Trophoblast cell (in vitro differentiated cells and primary cell): Measurements from ENCODE around the gene ARSG.
"Not testable (repeated sequence)": the region's sequence is repeated elsewhere in the genome, so short reads cannot be mapped to it uniquely, and the experiment has no call there.

Experiments
- DNase-seq, 2 donors: peaks; one replicate each; pipeline ENCODE4 v3.0.0-alpha.2; 2016
- H2AFZ ChIP-seq: 2 replicates; pipeline ENCODE4 v1.6.1; 2013; ENCODE audit warnings: low read length, moderate library complexity, mild to moderate bottlenecking; ENCODE audit not compliant: insufficient read depth, poor library complexity
- H2AK5ac ChIP-seq: 2 replicates; pipeline ENCODE4 v1.6.1; 2013; ENCODE audit warnings: mild to moderate bottlenecking, low read length
- H2BK120ac ChIP-seq: 2 replicates; pipeline ENCODE4 v1.6.1; 2013; ENCODE audit warnings: low read length, mild to moderate bottlenecking, moderate library complexity; ENCODE audit not compliant: insufficient read depth, poor library complexity
- H2BK12ac ChIP-seq: 2 replicates; pipeline ENCODE4 v1.6.1; 2013; ENCODE audit warnings: mild to moderate bottlenecking, low read length, moderate library complexity
- H2BK5ac ChIP-seq: 2 replicates; pipeline ENCODE4 v1.6.1; 2013; ENCODE audit warnings: low read length, low read depth, moderate library complexity, mild to moderate bottlenecking; ENCODE audit not compliant: poor library complexity
- H3K14ac ChIP-seq: 2 replicates; pipeline ENCODE4 v1.6.1; 2013; ENCODE audit warnings: mild to moderate bottlenecking, low read length
- H3K18ac ChIP-seq: 2 replicates; pipeline ENCODE4 v1.6.1; 2013; ENCODE audit warnings: mild to moderate bottlenecking, low read length
- H3K23ac ChIP-seq: 2 replicates; pipeline ENCODE4 v1.6.1; 2013; ENCODE audit warnings: low read length
- H3K27ac ChIP-seq: 2 replicates; pipeline ENCODE4 v1.5.1; 2013; ENCODE audit warnings: low read depth, mild to moderate bottlenecking, inconsistent platforms, low read length, moderate library complexity
- H3K27me3 ChIP-seq: 2 replicates; pipeline ENCODE4 v1.6.1; 2013; ENCODE audit warnings: inconsistent platforms, mild to moderate bottlenecking, low read length, moderate library complexity; ENCODE audit not compliant: insufficient read depth
- H3K36me3 ChIP-seq, 2 experiments: 1 replicate in 1 of 2; 2 replicates in 1 of 2; pipeline ENCODE4 v1.6.1; 2013; ENCODE audit warnings: low read length in 2 of 2, mild to moderate bottlenecking in 2 of 2, moderate library complexity in 1 of 2; ENCODE audit not compliant: insufficient read depth in 2 of 2, control insufficient read depth in 1 of 2
- H3K4ac ChIP-seq: 2 replicates; pipeline ENCODE4 v1.6.1; 2013; ENCODE audit warnings: low read depth, mild to moderate bottlenecking, low read length, moderate library complexity
- H3K4me1 ChIP-seq, 2 experiments: 1 replicate in 1 of 2; 2 replicates in 1 of 2; pipeline ENCODE4 v1.6.1; 2013; ENCODE audit warnings: low read length in 2 of 2, mild to moderate bottlenecking in 2 of 2, moderate library complexity in 1 of 2; ENCODE audit not compliant: insufficient read depth in 2 of 2, control insufficient read depth in 1 of 2
- H3K4me2 ChIP-seq: 2 replicates; pipeline ENCODE4 v1.6.1; 2013; ENCODE audit warnings: inconsistent platforms, mild to moderate bottlenecking, low read length, moderate library complexity
- H3K4me3 ChIP-seq: 2 replicates; pipeline ENCODE4 v1.5.1; 2013; ENCODE audit warnings: mild to moderate bottlenecking, low read depth, low read length, inconsistent platforms
- H3K79me1 ChIP-seq: one replicate; pipeline ENCODE4 v1.6.1; 2013; ENCODE audit warnings: low read length
- H3K79me2 ChIP-seq: 2 replicates; pipeline ENCODE4 v1.6.1; 2013; ENCODE audit warnings: low read length, mild to moderate bottlenecking; ENCODE audit not compliant: control insufficient read depth, insufficient read depth, poor library complexity
- H3K9ac ChIP-seq: 2 replicates; pipeline ENCODE4 v1.6.1; 2013; ENCODE audit warnings: mild to moderate bottlenecking, low read length
- H3K9me3 ChIP-seq: 2 replicates; pipeline ENCODE4 v1.6.1; 2013; ENCODE audit warnings: low read depth, mild to moderate bottlenecking, control low read depth, inconsistent platforms, low read length; ENCODE audit not compliant: insufficient read depth
- H4K12ac ChIP-seq: 2 replicates; pipeline ENCODE4 v1.6.1; 2013; ENCODE audit warnings: low read depth, mild to moderate bottlenecking, low read length, moderate library complexity
- H4K8ac ChIP-seq: 2 replicates; pipeline ENCODE4 v1.6.1; 2013; ENCODE audit warnings: low read depth, mild to moderate bottlenecking, low read length, moderate library complexity
- H4K91ac ChIP-seq: one replicate; pipeline ENCODE4 v1.6.1; 2013; ENCODE audit warnings: low read depth, mild to moderate bottlenecking, low read length, moderate library complexity
- WGBS: extraction: QIAGEN DNeasy Blood & Tissue Kit; methylation state at CpG from one replicate; pipeline ENCODE4 v1.1.7; 2013; ENCODE audit warnings: missing lambda C conversion rate; ENCODE audit not compliant: insufficient read length, insufficient coverage; ENCODE audit errors: extremely low coverage; 5-methylcytosine and 5-hydroxymethylcytosine counted together

ARSG gene

GRCh38 chr17:68277807-68278206 is 13.5 kb upstream of the ARSG start:
- no peaks in the 10 kb centered on the region for H3K27me3 ChIP-seq
- H2AK5ac ChIP-seq = no peak overlapping the region
- H3K4ac ChIP-seq = no peak overlapping the region
- H3K9me3 ChIP-seq = no peaks in the 10 kb centered on the region
- no peak overlapping the region for H3K27ac ChIP-seq
- no peaks in the 10 kb centered on the region for H3K79me1 ChIP-seq
- H2BK120ac ChIP-seq = no peak overlapping the region
- no peak overlapping the region for H4K91ac ChIP-seq
- no peak overlapping the region for H3K4me2 ChIP-seq
- peaks cover 6 to 8% of the 10 kb centered on the region in 2 experiments for H3K36me3 ChIP-seq
- no peak overlapping the region for H3K4me3 ChIP-seq
- H4K12ac ChIP-seq = no peak overlapping the region
- H3K4me1 ChIP-seq = no peaks in the 10 kb centered on the region
- WGBS = no CpG with 5 or more reads among the region's 5 CpGs
- no peak overlapping the region for H4K8ac ChIP-seq
- H3K14ac ChIP-seq = no peak overlapping the region
- H2BK5ac ChIP-seq = no peak overlapping the region
- no peak overlapping the region for H3K18ac ChIP-seq
- no peaks in the 10 kb centered on the region for H3K79me2 ChIP-seq
- no peak overlapping the region for H2BK12ac ChIP-seq
- no peak overlapping the region for H3K9ac ChIP-seq
- no peak overlapping the region for H2AFZ ChIP-seq
- DNase-seq = no peak
- H3K23ac ChIP-seq = no peak overlapping the region

- H3K79me2 ChIP-seq, H3K27me3 ChIP-seq, H3K4me2 ChIP-seq, H3K4ac ChIP-seq, H4K91ac ChIP-seq, H2AFZ ChIP-seq, H3K18ac ChIP-seq, H3K9ac ChIP-seq, H3K14ac ChIP-seq, H3K23ac ChIP-seq, H3K9me3 ChIP-seq, H4K12ac ChIP-seq, DNase-seq, H3K4me3 ChIP-seq, H2BK5ac ChIP-seq, H2AK5ac ChIP-seq, H4K8ac ChIP-seq, H3K27ac ChIP-seq, H3K79me1 ChIP-seq, H3K36me3 ChIP-seq, H3K4me1 ChIP-seq, H2BK120ac ChIP-seq, H2BK12ac ChIP-seq: not testable (repeated sequence)
- no CpG with 5 or more reads among the region's 6 CpGs for WGBS
Measured at GRCh38 chr17:68281965-68282364, 9.3 kb upstream of the ARSG start.

GRCh38 chr17:68288375-68288774 is 2.9 kb upstream of the ARSG start:
- H3K27ac ChIP-seq = no peak overlapping the region
- H2BK5ac ChIP-seq = no peak overlapping the region
- no peak overlapping the region for H3K4me3 ChIP-seq
- H2BK120ac ChIP-seq = no peak overlapping the region
- H3K18ac ChIP-seq = no peak overlapping the region
- H3K4me1 ChIP-seq = peaks cover 0 to 6% of the 10 kb centered on the region in 2 experiments
- no peak overlapping the region for H4K12ac ChIP-seq
- no peak overlapping the region for H3K4me2 ChIP-seq
- no peak overlapping the region for H2AFZ ChIP-seq
- H3K9me3 ChIP-seq = no peaks in the 10 kb centered on the region
- no peak overlapping the region for H2AK5ac ChIP-seq
- no peak overlapping the region for H2BK12ac ChIP-seq
- no CpG with 5 or more reads among the region's 5 CpGs for WGBS
- H3K9ac ChIP-seq = no peak overlapping the region
- H4K91ac ChIP-seq = no peak overlapping the region
- H3K4ac ChIP-seq = peak overlapping the region; percentile 50
- peak in 1 of 2 donors; percentile 30 for DNase-seq
- H3K23ac ChIP-seq = no peak overlapping the region
- peaks cover 20% of the 10 kb centered on the region for H3K79me1 ChIP-seq
- no peaks in the 10 kb centered on the region for H3K27me3 ChIP-seq
- H3K14ac ChIP-seq = no peak overlapping the region
- no peak overlapping the region for H4K8ac ChIP-seq
- H3K79me2 ChIP-seq = peaks cover 10% of the 10 kb centered on the region
- H3K36me3 ChIP-seq = peaks cover 0 to 2% of the 10 kb centered on the region in 2 experiments

- Histone ChIP-seq H4K8ac (no peak overlapping the region), H3K36me3 (peaks cover 0 to 2% of the 10 kb centered on the region in 2 experiments), H3K4me1 (peaks cover 2 to 6% of the 10 kb centered on the region in 2 experiments), H4K12ac (no peak overlapping the region), H3K4ac (peak overlapping the region; percentile 70), H2BK5ac (no peak overlapping the region), H3K4me3 (no peak overlapping the region), H3K18ac (no peak overlapping the region), H4K91ac (no peak overlapping the region), H2AK5ac (no peak overlapping the region), H3K23ac (no peak overlapping the region), H2AFZ (no peak overlapping the region), H2BK120ac (no peak overlapping the region), H2BK12ac (no peak overlapping the region), H3K27ac (no peak overlapping the region), H3K79me1 (peaks cover 22% of the 10 kb centered on the region), H3K79me2 (peaks cover 10% of the 10 kb centered on the region), H3K27me3 (no peaks in the 10 kb centered on the region), H3K4me2 (no peak overlapping the region), H3K9ac (no peak overlapping the region), H3K9me3 (no peaks in the 10 kb centered on the region), H3K14ac (no peak overlapping the region)
- no CpG with 5 or more reads among the region's 7 CpGs for WGBS
- peak in 1 of 2 donors; percentile 23 for DNase-seq
Measured at GRCh38 chr17:68288804-68289203, 2.5 kb upstream of the ARSG start.
